NCI-H2196 (cell line): ENCODE measurements around the gene SYN1.

Experiments used
- DNase-seq: peaks from one replicate; lab custom pipeline; 2025; ENCODE audit not compliant: unreplicated experiment; lab: John Stamatoyannopoulos, UW

SYN1 gene

DNA sequence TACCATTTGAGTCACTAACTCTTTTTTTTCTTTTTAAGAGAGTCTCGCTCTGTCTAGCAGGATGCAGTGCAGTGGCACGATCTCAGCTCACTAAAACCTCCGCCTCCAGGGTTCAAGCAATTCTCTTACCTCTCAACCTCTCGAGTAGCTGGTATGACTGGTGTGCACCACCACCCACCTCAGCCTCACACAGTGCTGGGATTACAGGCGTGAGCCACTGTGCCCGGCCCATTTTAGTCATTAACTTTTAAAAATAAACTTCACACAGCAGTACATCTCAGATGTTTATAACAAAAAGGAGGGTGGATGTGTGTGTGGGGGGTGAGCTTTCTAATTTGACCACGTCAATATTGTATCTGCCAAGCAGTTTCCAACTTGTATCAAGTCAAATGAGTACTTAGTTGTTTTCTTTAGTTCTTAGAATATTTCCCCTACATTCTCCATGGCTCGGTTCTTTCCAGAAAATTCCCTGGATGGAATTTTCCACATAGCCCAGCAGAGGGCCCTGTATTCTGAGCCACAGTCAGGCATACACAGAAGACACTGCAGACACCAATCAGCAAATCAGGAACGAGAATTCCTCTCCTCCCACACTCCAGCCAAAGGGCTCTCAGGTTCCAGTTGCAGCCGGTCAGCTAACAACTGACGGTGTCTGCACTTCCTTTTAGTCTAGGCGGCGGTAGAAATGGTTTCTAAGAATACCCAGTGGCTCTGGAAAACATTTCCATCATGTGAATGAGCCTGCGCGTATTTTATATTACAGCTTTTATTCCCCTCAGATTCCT is 78.7 kb downstream of the SYN1 start:
- DNase-seq = peak; percentile 82

DNA sequence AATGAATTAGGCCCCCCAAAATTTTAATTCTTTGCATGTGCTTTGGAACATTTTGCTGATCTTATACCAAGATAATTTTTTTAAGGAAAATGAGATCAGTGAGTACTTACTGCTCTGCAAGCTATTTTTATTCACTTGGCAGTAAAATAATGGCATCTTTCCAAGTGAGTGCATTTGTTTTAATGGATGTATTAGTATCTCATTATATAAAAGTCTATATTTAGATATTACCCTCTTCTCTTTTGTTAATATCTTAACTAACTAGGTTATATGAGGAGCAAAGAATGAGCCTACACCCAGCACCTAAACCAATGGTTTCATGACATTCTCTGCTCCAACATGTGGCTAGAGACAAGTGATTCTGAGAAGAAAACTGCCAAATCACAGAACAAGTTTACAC is 79.8 kb downstream of the SYN1 start:
- peak; percentile 5 for DNase-seq

GRCh38 chrX:47530049-47530448 is 89.6 kb downstream of the SYN1 start:
- DNase-seq = no peak

- DNase-seq = no peak
These were observed 90.1 kb downstream of the SYN1 start for GRCh38 chrX:47529548-47529947.

DNA sequence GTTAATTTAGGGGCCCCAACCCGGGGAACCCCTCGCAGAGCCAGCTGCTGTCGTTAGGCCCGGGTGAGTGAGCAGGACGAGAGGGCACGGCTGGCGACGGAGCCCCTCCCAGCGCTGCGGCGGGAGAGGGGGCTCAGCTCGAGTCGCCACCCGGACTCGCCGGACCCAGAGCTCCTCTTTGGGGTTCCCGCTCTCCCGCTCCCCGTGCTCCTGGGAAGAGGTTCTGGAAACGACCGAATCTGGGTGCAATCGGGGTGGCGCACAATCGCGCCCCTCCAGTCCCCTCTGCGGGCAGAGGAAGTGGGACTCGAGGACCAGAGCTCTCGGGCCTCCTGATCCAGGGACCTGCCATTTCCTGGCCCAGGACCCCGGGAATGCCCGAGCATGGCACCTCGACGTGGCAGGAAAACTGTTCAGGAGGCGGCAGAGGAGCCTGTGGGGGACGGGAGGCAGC is 95.9 kb downstream of the SYN1 start:
- no peak for DNase-seq

DNA sequence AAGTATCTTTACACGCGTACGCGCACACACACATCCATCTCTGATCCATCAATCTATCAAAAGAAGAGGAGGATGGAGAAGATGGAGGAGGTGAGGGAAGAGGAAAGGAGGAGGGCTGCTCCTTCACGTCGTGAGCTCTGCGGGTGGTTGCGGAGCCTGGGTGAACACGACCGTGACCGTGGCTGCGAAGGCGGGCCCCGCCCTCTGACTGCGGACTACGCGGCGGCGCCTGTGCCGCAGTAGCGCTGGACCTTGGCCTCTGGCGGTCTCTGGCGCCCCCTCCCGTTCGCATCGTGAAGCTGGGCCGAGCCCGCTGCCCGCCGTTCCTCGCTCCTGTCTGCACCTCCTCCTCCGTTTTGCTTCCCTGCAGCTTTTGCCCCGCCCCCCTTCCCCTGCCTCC is 96.4 kb downstream of the SYN1 start:
- peak; percentile 57 for DNase-seq
